H1 (cell line): ENCODE measurements around the gene TSPAN5. TPM values are rescaled to one million over a fixed set of nuclear protein-coding genes. Genes with fewer than 3 reads are reported as not detected.

Source experiments
- CTCF ChIA-PET: fragments of 300-600 bp; sonication (Branson Sonifier 250); formaldehyde crosslinking; loops from one replicate; lab custom pipeline; 2021; ENCODE audit not compliant: partially characterized antibody; lab: Charles Lee
- POLR2A ChIA-PET: fragments of 300-600 bp; sonication (Branson Sonifier 250); formaldehyde crosslinking; loops from one replicate; lab custom pipeline; 2021; ENCODE audit warnings: inconsistent platforms; ENCODE audit not compliant: partially characterized antibody; lab: Charles Lee
- DNase-seq, 2 experiments: peaks; one replicate each; pipeline versions ENCODE4 v3.0.0 to v3.0.0-alpha.2; 2010 to 2022; ENCODE audit warnings: low spot score in 2 of 2, low read depth in 1 of 2, mixed read lengths in 1 of 2
- FAIRE-seq: peaks from 2 replicates; lab custom pipeline; 2011; peaks lifted over from hg19 to GRCh38; lab: Jason Lieb, UNC
- H2AFZ ChIP-seq: 2 replicates; pipeline ENCODE4 v1.8.1; 2012; ENCODE audit warnings: low read length, inconsistent platforms
- H2AK5ac ChIP-seq: 2 replicates; pipeline ENCODE4 v1.6.1; 2013; ENCODE audit warnings: low read depth, low read length
- H2BK120ac ChIP-seq: replicated peaks from 2 replicates; pipeline ENCODE3; 2013; ENCODE audit warnings: low read depth, low read length, inconsistent platforms
- H2BK12ac ChIP-seq: 2 replicates; pipeline ENCODE4 v1.6.1; 2013; ENCODE audit warnings: low read depth, low read length
- H2BK15ac ChIP-seq: 2 replicates; pipeline ENCODE4 v1.6.1; 2013; ENCODE audit warnings: low read length
- H2BK20ac ChIP-seq: 2 replicates; pipeline ENCODE4 v1.6.1; 2013; ENCODE audit warnings: low read length
- H2BK5ac ChIP-seq: 2 replicates; pipeline ENCODE4 v1.6.1; 2013; ENCODE audit warnings: low read depth, low read length
- H3K14ac ChIP-seq: 2 replicates; pipeline ENCODE4 v1.6.1; 2013; ENCODE audit warnings: inconsistent platforms; ENCODE audit not compliant: insufficient read length
- H3K18ac ChIP-seq: 2 replicates; pipeline ENCODE4 v1.6.1; 2013; ENCODE audit warnings: low read length; ENCODE audit errors: extremely low read depth
- H3K23ac ChIP-seq: 2 replicates; pipeline ENCODE4 v1.6.1; 2013; ENCODE audit warnings: inconsistent platforms; ENCODE audit not compliant: insufficient read length
- H3K23me2 ChIP-seq: 2 replicates; pipeline ENCODE4 v1.6.1; 2013; ENCODE audit warnings: low read depth, low read length
- H3K27ac ChIP-seq: 2 replicates; pipeline ENCODE4 v1.6.1; 2011; ENCODE audit warnings: low read depth, low read length, inconsistent platforms
- H3K27me3 ChIP-seq, 4 experiments: replicated peaks in 1 of 4; 1 replicate in 1 of 4; 2 replicates in 3 of 4; pipeline versions ENCODE4 v1.6.1 to v1.8.1; 2011 to 2013; ENCODE audit warnings: low read length in 3 of 4, mild to moderate bottlenecking in 3 of 4, inconsistent platforms in 2 of 4, mixed read lengths in 2 of 4, moderate library complexity in 1 of 4; ENCODE audit not compliant: control insufficient read depth in 3 of 4, insufficient read depth in 3 of 4; ENCODE audit errors: extremely low read depth in 1 of 4
- H3K36me3 ChIP-seq, 4 experiments: 2 replicates each; pipeline versions ENCODE4 v1.6.1 to v1.8.1; 2011 to 2013; ENCODE audit warnings: mild to moderate bottlenecking in 4 of 4, low read length in 3 of 4, moderate library complexity in 2 of 4, control low read depth in 1 of 4, inconsistent platforms in 1 of 4; ENCODE audit not compliant: insufficient read depth in 4 of 4, control insufficient read depth in 2 of 4
- H3K4ac ChIP-seq: replicated peaks from 2 replicates; pipeline ENCODE3; 2013; ENCODE audit warnings: low read length, low read depth, mixed read lengths, inconsistent platforms; ENCODE audit not compliant: insufficient read length
- H3K4me1 ChIP-seq, 4 experiments: replicated peaks in 1 of 4; 1 replicate in 1 of 4; 2 replicates in 3 of 4; pipeline versions ENCODE4 v1.6.1 to v1.8.1; 2011 to 2013; ENCODE audit warnings: low read length in 3 of 4, inconsistent platforms in 2 of 4, mixed read lengths in 1 of 4; ENCODE audit not compliant: insufficient read depth in 4 of 4, control insufficient read depth in 3 of 4
- H3K4me2 ChIP-seq, 2 experiments: 2 replicates each; pipeline versions ENCODE4 v1.6.1 to v1.8.1; 2011 to 2013; ENCODE audit warnings: low read depth in 2 of 2, low read length in 2 of 2, control low read depth in 1 of 2, inconsistent platforms in 1 of 2, mild to moderate bottlenecking in 1 of 2; ENCODE audit not compliant: insufficient read depth in 1 of 2
- H3K4me3 ChIP-seq, 4 experiments: fragments of 200-600, 300-600 bp in 1 of 4; sonication (generic), shearing (Covaris generic), sonication (Bioruptor Twin) in 1 of 4; 2 replicates each; pipeline versions ENCODE4 v1.5.1 to v1.8.1; 2011 to 2016; ENCODE audit warnings: low read length in 4 of 4, low read depth in 3 of 4, control low read depth in 2 of 4, inconsistent platforms in 2 of 4, mild to moderate bottlenecking in 2 of 4, mixed read lengths in 1 of 4, moderate library complexity in 1 of 4; ENCODE audit not compliant: insufficient read depth in 2 of 4; ENCODE audit errors: extremely low read depth in 1 of 4
- H3K56ac ChIP-seq: replicated peaks from 2 replicates; pipeline ENCODE3; 2013; ENCODE audit warnings: low read depth, mild to moderate bottlenecking, mixed read lengths, low read length, inconsistent platforms; ENCODE audit not compliant: insufficient read length
- H3K79me1 ChIP-seq: 2 replicates; pipeline ENCODE4 v1.6.1; 2013; ENCODE audit warnings: low read depth, low read length, control low read depth
- H3K79me2 ChIP-seq, 2 experiments: 2 replicates each; pipeline versions ENCODE4 v1.6.1 to v1.8.1; 2012 to 2013; ENCODE audit warnings: low read length in 2 of 2, mild to moderate bottlenecking in 2 of 2, inconsistent platforms in 1 of 2; ENCODE audit not compliant: insufficient read depth in 2 of 2, control insufficient read depth in 1 of 2
- H3K9ac ChIP-seq, 4 experiments: replicated peaks in 1 of 4; 1 replicate in 1 of 4; 2 replicates in 3 of 4; pipeline versions ENCODE4 v1.6.1 to v1.8.1; 2011 to 2013; ENCODE audit warnings: low read depth in 3 of 4, low read length in 3 of 4, control low read depth in 2 of 4, mild to moderate bottlenecking in 2 of 4, moderate library complexity in 2 of 4, inconsistent platforms in 1 of 4; ENCODE audit errors: extremely low read depth in 1 of 4
- H3K9me3 ChIP-seq, 2 experiments: 2 replicates each; pipeline versions ENCODE4 v1.6.1 to v1.8.1; 2012 to 2013; ENCODE audit warnings: mild to moderate bottlenecking in 2 of 2, moderate library complexity in 2 of 2, control low read depth in 1 of 2, inconsistent platforms in 1 of 2, low read depth in 1 of 2, low read length in 1 of 2, mixed read lengths in 1 of 2; ENCODE audit not compliant: insufficient read depth in 2 of 2
- H4K20me1 ChIP-seq, 2 experiments: replicated peaks in 1 of 2; 2 replicates each; pipeline versions ENCODE3 to v1.8.1; 2011 to 2013; ENCODE audit warnings: inconsistent platforms in 2 of 2, low read length in 2 of 2, mild to moderate bottlenecking in 1 of 2; ENCODE audit not compliant: insufficient read depth in 2 of 2, control insufficient read depth in 1 of 2
- H4K5ac ChIP-seq: 2 replicates; pipeline ENCODE4 v1.6.1; 2013; ENCODE audit warnings: low read length, low read depth, mixed read lengths, inconsistent platforms; ENCODE audit not compliant: insufficient read length
- H4K8ac ChIP-seq: 2 replicates; pipeline ENCODE4 v1.8.0; 2013; ENCODE audit warnings: mild to moderate bottlenecking, moderate library complexity, low read length, inconsistent platforms; ENCODE audit not compliant: insufficient read depth; ENCODE audit errors: extremely low read depth
- H4K91ac ChIP-seq: replicated peaks from 2 replicates; pipeline ENCODE3; 2013; ENCODE audit warnings: low read length, mixed read lengths, inconsistent platforms; ENCODE audit not compliant: insufficient read length
- BACH1 ChIP-seq: IDR thresholded peaks from 2 replicates; pipeline ENCODE4 v1.6.1; 2012; ENCODE audit warnings: low read length, improper control_type of control experiment
- CHD1 ChIP-seq: IDR thresholded peaks from 2 replicates; pipeline ENCODE4 v1.6.1; 2012; ENCODE audit warnings: low read depth, low read length, improper control_type of control experiment
- CHD2 ChIP-seq: IDR thresholded peaks from 2 replicates; pipeline ENCODE4 v1.6.1; 2012; ENCODE audit warnings: low read length, improper control_type of control experiment
- KDM5A ChIP-seq: fragments of 200-600 bp; IDR thresholded peaks from 2 replicates; pipeline ENCODE4 v1.7.1; 2012; ENCODE audit warnings: mild to moderate bottlenecking, low read length, inconsistent platforms, mixed read lengths
- RAD21 ChIP-seq, 2 experiments: IDR thresholded peaks in 1 of 2; conservative IDR thresholded peaks in 1 of 2; 2 replicates each; pipeline ENCODE4 v1.6.1; 2011; ENCODE audit warnings: low read depth in 2 of 2, low read length in 2 of 2, improper control_type of control experiment in 1 of 2, inconsistent platforms in 1 of 2, mild to moderate bottlenecking in 1 of 2, moderate library complexity in 1 of 2
- RBBP5 ChIP-seq: IDR thresholded peaks from 2 replicates; pipeline ENCODE4 v1.7.1; 2012; ENCODE audit warnings: low read depth, mild to moderate bottlenecking, inconsistent platforms, low read length, moderate library complexity, borderline replicate concordance
- RNF2 ChIP-seq: fragments of 200-900, 300-1000 bp; sonication (generic); IDR thresholded peaks from 2 replicates; pipeline ENCODE4 v1.7.1; 2016; ENCODE audit warnings: borderline replicate concordance, low read depth, mild to moderate bottlenecking, antibody characterized with exemption, low read length; ENCODE audit not compliant: poor library complexity, severe bottlenecking; ENCODE audit errors: missing control alignments
- USF2 ChIP-seq: IDR thresholded peaks from 2 replicates; pipeline ENCODE4 v1.6.1; 2011; ENCODE audit warnings: low read length, improper control_type of control experiment
- WGBS, 2 experiments: shearing (Covaris generic) in 1 of 2; methylation state at CpG; one replicate each; pipeline versions ENCODE4 v1.1.6 to v1.1.7; 2013 to 2015; ENCODE audit warnings: low lambda C conversion rate in 2 of 2, mixed read lengths in 2 of 2, inconsistent platforms in 1 of 2, low coverage in 1 of 2, missing lambda C conversion rate in 1 of 2; ENCODE audit not compliant: insufficient replicate concordance in 2 of 2, insufficient coverage in 1 of 2, insufficient read length in 1 of 2; ENCODE audit errors: extremely low coverage in 1 of 2, missing lambda C conversion rate in 1 of 2; 5-methylcytosine and 5-hydroxymethylcytosine counted together
- polyA plus RNA-seq, 7 experiments: library from polyadenylated mRNA; depleted of rRNA in 3 of 7; stranded (reverse) in 5 of 7; unstranded in 2 of 7; fragments of >200 nt in 5 of 7; fragments of 200-250 nt in 2 of 7; gene quantifications; 1 replicate in 5 of 7; 2 replicates in 1 of 7; 4 replicates in 1 of 7; pipeline versions ENCODE4 v1.2.1 to v1.2.3, GENCODE V29; 2011 to 2013; ENCODE audit warnings: missing spikeins in 2 of 7, mixed read lengths in 2 of 7
- total RNA-seq: library from RNA; stranded (reverse); fragmentation: NEBNext Ultra II Directional; extraction: Animal tissue kit (Norgen Biotek cat#: 25700); gene quantifications from 2 replicates; pipeline ENCODE4 v1.2.1, GENCODE V29; 2021

Gene TSPAN5
- total and polyA plus RNA-seq, 2 of the 8 experiments (the other 6 are each of a cell fraction or from before 2014, with no cell fraction given), result 17.6 to 21.2 TPM

- TF ChIP-seq USF2, result no peak
- no peak for TF ChIP-seq RBBP5
- TF ChIP-seq CHD1, result no peak
- TF ChIP-seq RNF2, result no peak
- TF ChIP-seq KDM5A, result no peak
- TF ChIP-seq RAD21 (IDR thresholded peaks at IDR 0.05 in 1 of 2, conservative IDR thresholded peaks at IDR 0.05 in 1 of 2; ENCODE audit: low read depth in 2 of 2, low read length in 2 of 2), result peak in 1 of 2 experiments; percentile 21; a peak in 1 of 4 replicates
- no peak for TF ChIP-seq BACH1
- TF ChIP-seq CHD2, result no peak
- Histone ChIP-seq H3K23ac (no peak overlapping the region), H4K20me1 (no peaks in the 10 kb centered on the region), H3K4me3 (no peak overlapping the region), H3K4ac (no peak overlapping the region), H3K9me3 (no peaks in the 10 kb centered on the region), H3K36me3 (no peaks in the 10 kb centered on the region), H2BK5ac (no peak overlapping the region), H3K14ac (no peak overlapping the region), H3K9ac (no peak overlapping the region), H3K56ac (no peak overlapping the region), H3K27ac (no peak overlapping the region), H3K4me2 (no peak overlapping the region), H2AK5ac (no peak overlapping the region), H2BK20ac (no peak overlapping the region), H4K5ac (no peak overlapping the region), H2BK12ac (no peak overlapping the region), H3K27me3 (no peaks in the 10 kb centered on the region), H2BK120ac (no peak overlapping the region), H2AFZ (no peak overlapping the region), H3K23me2 (no peaks in the 10 kb centered on the region), H3K79me2 (no peaks in the 10 kb centered on the region), H4K91ac (no peak overlapping the region), H3K18ac (no peak overlapping the region), H2BK15ac (no peak overlapping the region), H3K79me1 (no peaks in the 10 kb centered on the region), H3K4me1 (peaks cover 0 to 2% (median 0%) of the 10 kb centered on the region in 4 experiments; a peak in 1 of 7 replicates), H4K8ac (no peak overlapping the region)
- CTCF ChIA-PET, result interaction anchor here (1.9 kb wide), 1 partner anchor 205 kb away, joined by 5 read pairs; no protein-coding TSS in a partner anchor
- POLR2A ChIA-PET, result no interaction called here
- FAIRE-seq, result no peak
- no peak for DNase-seq
- 69% methylated on average over 5 of the region's 5 CpGs; no CpG with 5 or more reads in 1 of the 2 experiments for WGBS, 2 experiments
These were observed 14.3 kb upstream of the TSPAN5 start for GRCh38 chr4:98672583-98673287.
